ENCODE results near the gene UBE3D.
A peak's percentile ranks its signal among the peaks of the same experiment; 100 is the strongest.

UBE3D gene

DNA sequence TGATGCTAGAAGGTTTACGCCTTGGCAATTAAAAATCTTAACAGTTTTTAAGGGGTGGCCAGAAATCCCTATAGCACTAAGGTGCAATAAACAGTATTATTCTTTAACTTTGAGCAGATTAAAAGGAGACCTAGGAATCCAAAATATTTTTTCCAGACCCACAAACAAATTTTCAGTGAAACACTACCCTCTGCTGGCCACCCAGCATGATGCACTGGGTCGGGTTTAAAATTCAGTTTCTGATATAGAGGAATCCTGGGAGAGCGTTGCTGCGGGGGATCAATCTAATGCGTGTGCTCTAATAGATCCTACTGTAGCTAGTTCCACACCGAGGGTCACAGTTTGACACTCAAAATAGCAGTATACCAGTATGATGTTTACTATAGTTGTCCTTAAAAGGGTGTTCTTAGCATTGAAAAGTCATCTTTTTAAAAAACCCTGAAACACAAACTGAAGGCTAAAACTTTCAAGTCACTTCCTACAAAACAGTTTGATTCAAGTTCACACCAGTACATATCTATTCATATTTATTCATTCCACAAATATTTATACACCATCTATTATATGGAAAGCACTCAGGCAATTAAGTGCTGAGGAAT lies 10.2 kb downstream of the UBE3D start:
- Histone ChIP-seq H3K4me1 (ENCODE audit: control insufficient read depth, insufficient read depth, low read length) (no peaks in the 10 kb centered on the region), H3K27ac (ENCODE audit: extremely low read depth, low read depth, low read length) (no peak overlapping the region), H3K9me3 (ENCODE audit: control insufficient read depth, insufficient read depth, low read depth, low read length) (no peaks in the 10 kb centered on the region), H3K36me3 (ENCODE audit: control insufficient read depth in 2 of 2, insufficient read depth in 1 of 2, low read length in 2 of 2) (peaks cover 11 to 63% of the 10 kb centered on the region in 2 experiments), H3K4me3 (ENCODE audit: low read depth, low read length) (no peak overlapping the region)
- TF ChIP-seq GLI4 (tag by site-specific recombination; IDR thresholded peaks at IDR 0.05) = no peak
- TF ChIP-seq ZNF670 (tag by site-specific recombination; IDR thresholded peaks at IDR 0.05; ENCODE audit: low read depth) = no peak
- no peak for TF ChIP-seq ZNF169 (tag by site-specific recombination; IDR thresholded peaks at IDR 0.05)
- TF ChIP-seq ZNF654 (tag by site-specific recombination; IDR thresholded peaks at IDR 0.05; ENCODE audit: low read depth) = peak; percentile 80
- CTCF ChIA-PET = interaction anchor here (0.5 to 8.1 kb wide), 17 partner anchors 8 to 1639 kb away, joined by 3 to 131 read pairs (median 4); partner anchors contain the start of genes DOP1A and UBE3D
- POLR2A ChIA-PET = interaction anchor here (0.6 to 1.1 kb wide), 2 partner anchors 8 to 788 kb away, joined by 3 read pairs; no protein-coding TSS in a partner anchor

DNA sequence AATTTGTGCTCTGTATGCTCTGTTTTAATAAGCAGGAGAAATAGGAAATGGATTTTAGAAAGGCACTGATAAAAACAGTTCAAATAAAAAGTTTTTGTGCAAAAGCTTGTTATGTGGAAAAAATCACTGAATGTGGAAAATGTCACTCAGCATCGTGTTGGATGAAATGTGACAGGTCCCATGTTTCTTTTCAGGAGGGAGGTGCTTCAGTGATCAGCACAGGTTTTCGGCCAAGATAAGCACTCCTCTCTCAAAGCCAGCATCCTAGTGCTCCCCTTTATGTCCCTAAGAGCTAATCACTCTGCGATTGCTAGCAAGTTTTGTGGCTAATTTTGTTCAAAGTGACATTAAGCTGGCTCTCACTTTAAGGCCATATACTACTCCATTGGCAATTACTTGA lies 12.0 kb downstream of the UBE3D start:
- ChIA-PET POLR2A (interaction anchor here (1.2 kb wide), 1 partner anchor 12 kb away, joined by 4 read pairs; the partner anchor contains the start of gene UBE3D), CTCF (interaction anchor here (0.6 to 8.1 kb wide), 9 partner anchors 12 to 801 kb away, joined by 3 to 131 read pairs (median 4); partner anchors contain the start of genes DOP1A and UBE3D)
- Histone ChIP-seq H3K36me3 (ENCODE audit: control insufficient read depth in 2 of 2, insufficient read depth in 1 of 2, low read length in 2 of 2) (peaks cover 11 to 61% of the 10 kb centered on the region in 2 experiments), H3K4me3 (ENCODE audit: low read depth, low read length) (no peak overlapping the region), H3K27ac (ENCODE audit: extremely low read depth, low read depth, low read length) (no peak overlapping the region), H3K4me1 (ENCODE audit: control insufficient read depth, insufficient read depth, low read length) (no peaks in the 10 kb centered on the region), H3K9me3 (ENCODE audit: control insufficient read depth, insufficient read depth, low read depth, low read length) (no peaks in the 10 kb centered on the region)
- TF ChIP-seq GLIS2 (tag by site-specific recombination; IDR thresholded peaks at IDR 0.05) (no peak), ZNF747 (tag by site-specific recombination; IDR thresholded peaks at IDR 0.05) (no peak), FEZF1 (tag by site-specific recombination; IDR thresholded peaks at IDR 0.05) (no peak), ZNF530 (tag by site-specific recombination; IDR thresholded peaks at IDR 0.05; ENCODE audit: low read depth) (no peak), ZNF155 (tag by site-specific recombination; IDR thresholded peaks at IDR 0.05) (no peak)

DNA sequence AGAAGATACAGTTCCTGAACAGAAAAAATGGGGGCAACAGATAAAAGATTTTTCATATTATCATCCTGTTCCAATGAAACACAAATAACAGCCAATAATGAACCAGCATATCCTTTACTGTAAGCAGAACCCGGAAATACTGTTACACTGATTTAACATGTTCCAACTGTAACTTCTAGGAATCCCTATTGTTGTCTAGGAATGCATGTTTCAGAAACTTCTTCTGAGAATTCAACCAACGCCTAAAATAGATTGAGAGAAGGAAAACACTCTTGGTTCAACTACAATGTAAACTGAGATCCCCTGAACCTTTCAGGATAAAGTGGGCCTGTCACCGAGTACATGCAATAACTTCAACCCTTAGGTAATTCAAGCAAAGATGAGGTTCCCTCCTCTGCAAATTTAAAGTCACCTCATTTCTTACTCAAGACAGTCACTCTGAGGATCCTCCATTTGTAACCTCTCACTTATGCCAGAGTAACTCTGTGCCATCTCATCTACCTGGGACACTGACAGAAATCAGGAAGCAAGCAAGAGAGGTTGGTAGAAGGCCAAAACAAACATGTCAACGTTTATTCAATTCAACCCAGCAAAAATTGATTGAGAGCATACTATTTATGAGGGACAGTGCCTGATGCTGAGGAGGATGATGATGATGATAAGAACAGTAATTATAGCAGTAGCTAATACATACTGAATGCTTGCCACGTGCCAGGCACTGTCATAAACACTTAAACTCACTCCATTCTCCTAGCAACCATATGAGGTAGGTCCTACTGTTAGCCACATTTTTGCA lies 14.1 kb downstream of the UBE3D start:
- no peaks in the 10 kb centered on the region for H3K4me1 ChIP-seq (ENCODE audit: control insufficient read depth, insufficient read depth, low read length)
- CTCF ChIA-PET = interaction anchor here (0.7 to 8.1 kb wide), 4 partner anchors 77 to 780 kb away, joined by 3 to 131 read pairs (median 4); no protein-coding TSS in a partner anchor
- H3K27ac ChIP-seq (ENCODE audit: extremely low read depth, low read depth, low read length) = no peak overlapping the region
- H3K36me3 ChIP-seq (ENCODE audit: control insufficient read depth in 2 of 2, insufficient read depth in 1 of 2, low read length in 2 of 2) = peaks cover 3 to 54% of the 10 kb centered on the region in 2 experiments; a peak in 2 of 3 replicates
- POLR2A ChIA-PET = interaction anchor here (1.4 kb wide), 1 partner anchor 14 kb away, joined by 3 read pairs; the partner anchor contains the start of gene UBE3D
- H3K4me3 ChIP-seq (ENCODE audit: low read depth, low read length) = no peak overlapping the region
- no peaks in the 10 kb centered on the region for H3K9me3 ChIP-seq (ENCODE audit: control insufficient read depth, insufficient read depth, low read depth, low read length)
- TF ChIP-seq ZNF623 (tag by site-specific recombination; IDR thresholded peaks at IDR 0.05) (no peak), ZNF366 (tag by site-specific recombination; conservative IDR thresholded peaks at IDR 0.05) (0 out of 2 replicates have a peak, but pooled peaks have one; percentile 22), ZNF394 (tag by site-specific recombination; IDR thresholded peaks at IDR 0.05; ENCODE audit: borderline replicate concordance) (no peak), ZNF169 (tag by site-specific recombination; IDR thresholded peaks at IDR 0.05) (no peak), ZXDB (tag by site-specific recombination; IDR thresholded peaks at IDR 0.05) (0 out of 2 replicates have a peak, but pooled peaks have one; percentile 34), SP7 (tag by site-specific recombination; IDR thresholded peaks at IDR 0.05) (0 out of 2 replicates have a peak, but pooled peaks have one; percentile 35), ZNF274 (IDR thresholded peaks at IDR 0.05; ENCODE audit: low read length) (no peak), ZNF274 (tag by site-specific recombination; IDR thresholded peaks at IDR 0.05; ENCODE audit: borderline replicate concordance) (no peak), OSR2 (tag by site-specific recombination; IDR thresholded peaks at IDR 0.05) (peak; percentile 86), ZNF521 (tag by site-specific recombination; IDR thresholded peaks at IDR 0.05) (no peak), HOXC10 (CRISPR knock-in tag; IDR thresholded peaks at IDR 0.05) (no peak), FEZF1 (tag by site-specific recombination; IDR thresholded peaks at IDR 0.05) (peak; percentile 64), OVOL3 (tag by site-specific recombination; IDR thresholded peaks at IDR 0.05) (0 out of 2 replicates have a peak, but pooled peaks have one; percentile 20), ZNF843 (tag by site-specific recombination; IDR thresholded peaks at IDR 0.05) (peak; percentile 52), ZNF510 (tag by site-specific recombination; IDR thresholded peaks at IDR 0.05; ENCODE audit: insufficient replicate concordance) (peak; percentile 41)
- TF ChIP-seq, protein P1, sequence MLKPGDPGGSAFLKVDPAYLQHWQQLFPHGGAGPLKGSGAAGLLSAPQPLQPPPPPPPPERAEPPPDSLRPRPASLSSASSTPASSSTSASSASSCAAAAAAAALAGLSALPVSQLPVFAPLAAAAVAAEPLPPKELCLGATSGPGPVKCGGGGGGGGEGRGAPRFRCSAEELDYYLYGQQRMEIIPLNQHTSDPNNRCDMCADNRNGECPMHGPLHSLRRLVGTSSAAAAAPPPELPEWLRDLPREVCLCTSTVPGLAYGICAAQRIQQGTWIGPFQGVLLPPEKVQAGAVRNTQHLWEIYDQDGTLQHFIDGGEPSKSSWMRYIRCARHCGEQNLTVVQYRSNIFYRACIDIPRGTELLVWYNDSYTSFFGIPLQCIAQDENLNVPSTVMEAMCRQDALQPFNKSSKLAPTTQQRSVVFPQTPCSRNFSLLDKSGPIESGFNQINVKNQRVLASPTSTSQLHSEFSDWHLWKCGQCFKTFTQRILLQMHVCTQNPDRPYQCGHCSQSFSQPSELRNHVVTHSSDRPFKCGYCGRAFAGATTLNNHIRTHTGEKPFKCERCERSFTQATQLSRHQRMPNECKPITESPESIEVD (tag by site-specific recombination; IDR thresholded peaks at IDR 0.05) = peak; percentile 58
- TF ChIP-seq, protein P2, sequence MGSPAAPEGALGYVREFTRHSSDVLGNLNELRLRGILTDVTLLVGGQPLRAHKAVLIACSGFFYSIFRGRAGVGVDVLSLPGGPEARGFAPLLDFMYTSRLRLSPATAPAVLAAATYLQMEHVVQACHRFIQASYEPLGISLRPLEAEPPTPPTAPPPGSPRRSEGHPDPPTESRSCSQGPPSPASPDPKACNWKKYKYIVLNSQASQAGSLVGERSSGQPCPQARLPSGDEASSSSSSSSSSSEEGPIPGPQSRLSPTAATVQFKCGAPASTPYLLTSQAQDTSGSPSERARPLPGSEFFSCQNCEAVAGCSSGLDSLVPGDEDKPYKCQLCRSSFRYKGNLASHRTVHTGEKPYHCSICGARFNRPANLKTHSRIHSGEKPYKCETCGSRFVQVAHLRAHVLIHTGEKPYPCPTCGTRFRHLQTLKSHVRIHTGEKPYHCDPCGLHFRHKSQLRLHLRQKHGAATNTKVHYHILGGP (tag by site-specific recombination; IDR thresholded peaks at IDR 0.05) = peak; percentile 81
- TF ChIP-seq, protein P3, sequence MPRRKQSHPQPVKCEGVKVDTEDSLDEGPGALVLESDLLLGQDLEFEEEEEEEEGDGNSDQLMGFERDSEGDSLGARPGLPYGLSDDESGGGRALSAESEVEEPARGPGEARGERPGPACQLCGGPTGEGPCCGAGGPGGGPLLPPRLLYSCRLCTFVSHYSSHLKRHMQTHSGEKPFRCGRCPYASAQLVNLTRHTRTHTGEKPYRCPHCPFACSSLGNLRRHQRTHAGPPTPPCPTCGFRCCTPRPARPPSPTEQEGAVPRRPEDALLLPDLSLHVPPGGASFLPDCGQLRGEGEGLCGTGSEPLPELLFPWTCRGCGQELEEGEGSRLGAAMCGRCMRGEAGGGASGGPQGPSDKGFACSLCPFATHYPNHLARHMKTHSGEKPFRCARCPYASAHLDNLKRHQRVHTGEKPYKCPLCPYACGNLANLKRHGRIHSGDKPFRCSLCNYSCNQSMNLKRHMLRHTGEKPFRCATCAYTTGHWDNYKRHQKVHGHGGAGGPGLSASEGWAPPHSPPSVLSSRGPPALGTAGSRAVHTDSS (tag by site-specific recombination; IDR thresholded peaks at IDR 0.05) = peak; percentile 84

All from HEK293 (cell line).